ENCODE data around the gene POLR2L.

The POLR2L gene

GRCh38 chr11:803770-804598 lies 38.3 kb downstream of the POLR2L start:
- no peak for DNase-seq (ENCODE audit: low read depth)
- TF ChIP-seq CTCF (IDR thresholded peaks at IDR 0.05; ENCODE audit: control insufficient read depth, insufficient read depth, low read depth, low read length, missing control alignments): no peak
- H3K4me3 ChIP-seq (ENCODE audit: control insufficient read depth, low read depth, low read length): peak overlapping the region; percentile 66

GRCh38 chr11:803467-803742 lies 38.9 kb downstream of the POLR2L start:
- no peak for DNase-seq (ENCODE audit: low read depth)
- H3K4me3 ChIP-seq (ENCODE audit: control insufficient read depth, low read depth, low read length): peak overlapping the region; percentile 66; the same call in 1 of the 2 replicates
- no peak for TF ChIP-seq CTCF (IDR thresholded peaks at IDR 0.05; ENCODE audit: control insufficient read depth, insufficient read depth, low read depth, low read length, missing control alignments)

- no peak overlapping the region; the same call in 1 of the 2 replicates for H3K4me3 ChIP-seq (ENCODE audit: control insufficient read depth, low read depth, low read length)
- DNase-seq (ENCODE audit: low read depth): no peak
- no peak for TF ChIP-seq CTCF (IDR thresholded peaks at IDR 0.05; ENCODE audit: control insufficient read depth, insufficient read depth, low read depth, low read length, missing control alignments)
These were observed 39.4 kb downstream of the POLR2L start for GRCh38 chr11:802693-803466.

- no peak for DNase-seq (ENCODE audit: low read depth)
- H3K4me3 ChIP-seq (ENCODE audit: control insufficient read depth, low read depth, low read length): no peak overlapping the region
- no peak for TF ChIP-seq CTCF (IDR thresholded peaks at IDR 0.05; ENCODE audit: control insufficient read depth, insufficient read depth, low read depth, low read length, missing control alignments)
These were observed 40.2 kb downstream of the POLR2L start for GRCh38 chr11:802018-802617.

GRCh38 chr11:801097-801780 lies 41.1 kb downstream of the POLR2L start:
- TF ChIP-seq CTCF (IDR thresholded peaks at IDR 0.05; ENCODE audit: control insufficient read depth, insufficient read depth, low read depth, low read length, missing control alignments): no peak
- H3K4me3 ChIP-seq (ENCODE audit: control insufficient read depth, low read depth, low read length): no peak overlapping the region
- no peak for DNase-seq (ENCODE audit: low read depth)

GRCh38 chr11:800473-800872 lies 41.9 kb downstream of the POLR2L start:
- no peak for TF ChIP-seq CTCF (IDR thresholded peaks at IDR 0.05; ENCODE audit: control insufficient read depth, insufficient read depth, low read depth, low read length, missing control alignments)
- H3K4me3 ChIP-seq (ENCODE audit: control insufficient read depth, low read depth, low read length): no peak overlapping the region
- no peak for DNase-seq (ENCODE audit: low read depth)

Data from AG09309 (cell line).